Hematopoietic multipotent progenitor cell treated with erythropoietin and hydrocortisone succinate and interleukin-3 and kit ligand, for 17 days (in vitro differentiated cells): ENCODE measurements around the gene FBXO42.
"Not testable (repeated sequence)": the region's sequence is repeated elsewhere in the genome, so short reads cannot be mapped to it uniquely, and the experiment has no call there.

ENCODE experiments used
- DNase-seq: peaks from one replicate; pipeline ENCODE4 v3.0.0-alpha.2; 2015; ENCODE audit warnings: low spot score

FBXO42 gene

DNA sequence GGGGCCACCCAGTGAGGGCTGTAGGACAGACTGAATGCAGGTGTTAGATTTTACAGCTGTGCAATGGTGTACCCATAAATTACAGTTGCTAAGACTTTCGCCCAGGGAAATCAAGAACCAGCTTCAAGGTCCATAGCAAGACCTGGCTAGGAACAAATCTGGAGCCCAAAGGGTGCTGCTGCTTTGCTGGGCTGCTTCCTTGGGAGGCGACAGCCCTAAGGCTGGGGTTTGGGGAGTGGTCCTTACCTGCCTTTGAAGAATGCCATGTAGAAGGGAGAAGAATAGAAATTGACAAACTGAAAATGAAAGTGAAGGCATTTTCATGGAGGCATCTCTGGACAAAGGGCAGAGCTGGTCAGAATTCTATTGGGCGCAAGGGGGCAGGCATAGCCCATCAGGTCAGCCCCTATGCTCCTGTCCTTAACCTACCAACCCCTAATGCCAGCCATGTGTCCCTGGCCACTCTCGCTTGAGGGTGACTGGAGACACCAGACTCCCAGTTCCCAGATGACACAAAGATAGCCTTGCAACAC is 132.2 kb downstream of the FBXO42 start:
- DNase-seq, result no peak

DNA sequence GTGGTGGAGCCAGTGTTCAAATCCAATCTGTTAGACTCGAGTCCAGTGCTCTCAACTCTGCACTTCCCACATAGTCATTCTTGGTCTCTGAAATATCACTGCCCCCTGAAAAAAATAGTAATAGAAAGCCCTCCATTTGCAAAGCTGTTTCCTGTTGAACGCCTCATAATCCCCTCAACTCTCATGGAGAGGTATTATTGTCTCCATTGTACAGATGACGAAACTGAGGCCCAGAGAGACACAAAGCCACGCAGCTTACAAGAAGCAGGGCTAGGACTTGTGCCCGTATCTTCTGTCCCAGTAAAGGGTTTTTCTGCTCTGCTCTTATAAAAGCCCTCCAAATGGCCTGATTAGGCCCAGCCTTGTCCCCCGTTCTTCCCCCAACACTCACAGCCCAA is 133.6 kb downstream of the FBXO42 start:
- no peak for DNase-seq

DNA sequence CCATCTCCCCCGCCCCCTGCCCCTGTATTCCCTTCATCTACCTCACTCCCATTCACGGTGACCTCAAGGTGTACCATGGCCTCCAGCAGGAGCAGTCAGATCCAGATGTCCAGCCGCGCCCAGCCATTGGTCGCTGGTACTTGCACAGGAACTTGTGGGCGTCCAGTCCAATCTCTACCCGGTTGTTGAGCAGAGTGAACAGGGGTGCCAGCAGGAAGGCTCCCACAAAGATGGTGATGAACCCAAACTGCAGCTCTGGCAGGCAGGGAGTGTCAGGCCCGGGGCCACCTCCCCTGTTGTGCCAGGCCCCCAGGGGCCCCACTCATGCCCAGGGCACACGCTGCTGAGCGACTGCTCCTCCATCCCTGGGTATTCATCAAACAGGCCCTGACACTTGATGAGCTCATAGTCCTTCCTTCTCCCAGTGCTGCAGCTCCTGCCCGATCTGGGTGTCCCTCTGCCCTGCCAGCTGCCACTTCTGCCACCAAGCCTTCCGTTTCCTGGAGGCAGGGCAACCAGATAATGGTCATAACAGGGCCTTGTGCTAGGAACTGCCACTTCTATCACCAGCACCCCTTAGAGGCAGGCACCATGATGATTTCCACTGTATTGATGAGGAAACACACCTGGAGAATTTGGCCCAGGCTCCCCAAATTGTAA is 134.1 kb downstream of the FBXO42 start:
- no peak for DNase-seq

DNA sequence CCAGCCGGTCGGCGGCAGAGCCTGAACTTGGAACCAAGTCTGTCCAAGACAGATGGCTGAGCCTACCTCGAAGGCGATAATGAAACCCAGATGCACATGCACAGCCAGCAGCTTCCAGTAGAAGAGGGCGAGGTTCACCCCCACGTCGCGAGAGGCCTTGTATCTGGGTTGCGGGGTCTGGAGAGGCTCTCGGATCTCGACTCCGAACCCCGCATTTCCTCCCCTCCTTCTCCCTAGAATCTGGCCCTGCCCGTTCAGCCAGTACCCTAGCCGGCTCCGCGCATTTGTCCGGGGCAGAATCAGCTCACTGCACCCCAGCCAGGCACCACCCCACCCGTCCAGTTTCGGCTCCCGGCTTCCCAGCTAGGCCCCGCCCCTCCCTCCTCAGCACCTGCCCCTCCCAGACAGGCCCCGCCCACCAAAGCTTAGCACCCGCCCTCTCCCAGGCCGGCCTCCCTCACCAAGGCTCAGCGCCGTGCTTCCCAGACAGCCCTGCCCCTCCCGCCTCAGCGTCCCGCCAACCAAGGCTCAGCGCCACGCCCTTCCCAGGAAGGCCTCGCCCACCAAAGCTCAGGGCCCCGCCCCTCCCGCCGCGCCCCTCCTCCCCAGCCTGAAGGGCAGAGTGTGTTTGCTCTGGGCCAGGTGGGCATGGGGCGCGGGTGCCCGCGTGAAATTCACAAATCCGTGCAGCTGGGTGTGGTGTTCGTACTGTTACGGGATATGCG is 135.1 kb downstream of the FBXO42 start:
- DNase-seq, result peak; percentile 97

DNA sequence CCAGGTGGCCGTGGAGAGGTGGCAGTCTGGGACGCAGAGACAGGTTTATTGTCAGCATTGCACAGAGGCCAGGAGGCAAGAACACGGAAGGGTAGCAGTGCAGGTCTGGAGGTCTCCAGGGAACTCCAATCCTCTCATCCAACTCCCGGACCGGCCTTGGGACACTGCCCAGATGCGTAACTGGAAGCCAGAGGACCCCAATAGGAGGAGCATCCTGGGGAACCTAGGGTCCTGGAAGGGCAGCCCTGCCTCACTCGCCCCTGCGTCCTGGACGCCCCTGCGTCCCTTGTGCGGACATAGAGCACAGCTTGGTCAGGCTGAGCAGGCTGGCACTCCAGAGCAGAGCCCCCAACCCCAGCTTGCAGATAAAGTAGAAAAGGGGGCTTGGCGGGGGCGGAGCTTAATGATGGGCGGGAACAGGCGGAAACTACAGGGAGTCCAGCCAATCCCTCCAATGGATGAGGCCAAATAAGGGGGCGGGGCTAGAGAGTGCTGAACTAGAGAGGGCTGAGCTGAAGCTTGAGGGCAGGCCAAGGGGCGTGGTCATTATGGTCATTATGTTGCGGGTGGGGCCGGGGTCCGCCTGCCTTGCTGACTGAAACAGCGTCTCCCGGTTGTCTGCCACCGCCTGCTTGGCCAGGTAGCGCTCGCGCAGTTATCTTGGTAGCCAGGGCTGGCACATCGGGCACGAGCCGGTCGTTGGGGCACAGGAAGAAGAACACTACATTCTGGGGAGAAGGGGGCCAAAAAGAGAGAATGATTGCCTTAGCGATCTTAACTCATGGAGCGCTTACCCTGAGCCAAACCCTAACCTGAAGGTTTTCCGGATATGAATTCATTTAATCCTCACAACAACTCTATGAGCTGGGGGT is 136.2 kb downstream of the FBXO42 start:
- peak; percentile 87 for DNase-seq

DNA sequence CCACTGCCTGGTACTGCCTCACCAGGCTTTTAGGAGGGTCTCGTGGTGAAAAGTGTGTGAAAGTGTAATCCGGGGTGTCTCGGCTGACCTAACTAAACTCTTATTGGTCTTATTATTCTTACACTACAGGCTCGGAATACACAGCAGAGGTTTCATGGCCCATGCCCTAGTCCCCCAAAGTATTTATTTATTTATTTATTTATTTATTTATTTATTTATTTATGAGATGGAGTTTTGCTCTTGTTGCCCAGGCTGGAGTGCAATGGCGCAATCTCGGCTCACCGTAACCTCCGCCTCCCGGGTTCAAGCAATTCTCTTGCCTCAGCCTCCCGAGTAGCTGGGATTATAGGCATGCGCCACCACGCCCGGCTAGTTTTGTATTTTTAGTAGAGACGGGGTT is 137.0 kb downstream of the FBXO42 start:
- DNase-seq, result not testable (repeated sequence)

DNA sequence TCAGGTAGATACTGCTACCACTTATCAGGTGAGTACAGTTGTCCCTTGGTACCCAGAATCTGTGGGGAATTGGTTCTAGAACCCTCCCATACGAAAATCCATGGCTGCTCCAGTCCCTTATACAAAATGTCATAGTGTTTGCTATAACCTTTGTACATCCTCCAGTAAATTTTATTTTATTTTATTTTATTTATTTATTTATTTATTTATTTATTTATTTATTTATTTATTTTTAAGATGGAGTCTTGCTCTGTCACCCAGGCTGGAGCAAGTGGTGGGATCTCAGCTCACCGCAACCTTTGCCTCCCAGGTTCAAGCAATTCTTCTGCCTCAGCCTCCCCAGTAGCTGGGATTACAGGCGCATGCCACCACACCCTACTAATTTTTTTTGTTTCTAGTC is 138.7 kb downstream of the FBXO42 start:
- not testable (repeated sequence) for DNase-seq

DNA sequence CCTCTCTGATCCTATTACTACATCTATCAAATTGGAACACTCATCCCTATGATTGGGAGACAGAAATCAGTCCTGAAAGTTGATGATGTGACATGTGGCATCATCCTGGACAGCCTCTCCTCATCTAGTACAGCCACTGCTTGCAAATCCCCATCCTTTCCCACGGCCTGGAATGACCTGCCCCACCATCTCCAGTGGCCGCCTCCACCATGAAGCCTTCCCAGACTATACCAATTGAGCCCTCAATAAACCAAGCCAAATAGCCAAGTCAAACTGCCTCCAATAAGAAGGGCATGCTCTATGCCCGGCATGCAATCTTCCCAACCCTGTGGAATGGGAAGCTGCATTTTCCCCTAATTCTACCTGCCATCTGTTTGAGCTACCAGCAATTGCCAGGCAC is 139.3 kb downstream of the FBXO42 start:
- no peak for DNase-seq

DNA sequence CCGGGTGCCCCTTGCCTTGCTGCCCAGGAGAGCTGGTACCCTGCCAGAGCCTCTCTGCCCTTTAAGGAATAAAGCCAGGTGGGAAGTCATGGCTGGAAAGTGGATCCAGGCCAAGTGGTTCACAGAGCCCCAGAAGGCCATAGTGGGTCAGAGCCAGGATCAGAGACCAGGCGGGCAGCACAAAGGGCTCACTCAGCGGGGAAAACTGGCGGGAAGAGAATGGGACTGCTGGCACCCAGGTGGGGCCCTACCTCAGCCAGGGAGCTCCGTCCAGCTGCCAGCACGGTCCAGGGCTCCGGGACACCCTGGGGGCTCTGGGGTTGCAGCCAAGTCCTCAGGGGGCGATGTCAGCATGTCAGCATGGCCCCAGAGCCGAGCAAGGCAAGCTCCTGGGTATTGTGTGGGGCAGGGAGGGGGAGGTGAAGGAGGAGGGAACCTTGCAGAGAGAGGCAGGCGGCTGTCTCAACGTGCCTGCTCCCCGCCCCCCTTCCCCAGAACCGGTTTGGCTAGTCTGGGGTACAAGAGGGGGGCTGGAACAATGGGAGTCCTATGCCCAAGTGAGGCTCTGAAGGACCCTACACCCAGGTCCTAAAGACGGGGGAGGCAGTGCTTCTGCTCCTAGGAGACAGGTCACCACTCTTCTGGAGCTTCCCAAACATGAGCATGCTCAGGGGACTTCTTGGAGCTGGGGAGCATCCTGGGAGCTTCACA is 139.9 kb downstream of the FBXO42 start, which contains the start of gene ARHGEF19:
ARHGEF19 (minus strand) TSS at position 402 of the 711 bp plus-strand sequence. CDS start 3,598 bp downstream, outside the sequence.
- DNase-seq, result no peak

DNA sequence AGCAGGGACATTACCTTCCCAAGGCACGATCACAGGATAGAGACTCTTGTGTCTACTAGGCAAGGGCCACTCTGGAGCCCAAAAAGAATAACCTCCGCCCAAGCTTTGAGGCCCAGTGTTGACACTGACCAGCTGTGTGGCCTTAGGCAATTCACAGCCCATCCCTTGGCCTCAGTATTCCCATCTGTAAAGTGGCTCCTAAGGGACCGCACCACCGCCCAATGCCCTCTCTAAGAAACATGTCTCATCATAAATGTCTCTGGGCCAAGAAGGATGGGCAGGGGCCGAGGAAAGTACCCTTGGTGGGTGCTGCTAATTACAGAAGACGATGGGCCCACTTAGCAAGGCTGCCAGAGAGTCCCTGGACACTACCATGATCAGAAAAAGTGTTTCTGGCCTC is 140.5 kb downstream of the FBXO42 start:
- DNase-seq, result no peak

DNA sequence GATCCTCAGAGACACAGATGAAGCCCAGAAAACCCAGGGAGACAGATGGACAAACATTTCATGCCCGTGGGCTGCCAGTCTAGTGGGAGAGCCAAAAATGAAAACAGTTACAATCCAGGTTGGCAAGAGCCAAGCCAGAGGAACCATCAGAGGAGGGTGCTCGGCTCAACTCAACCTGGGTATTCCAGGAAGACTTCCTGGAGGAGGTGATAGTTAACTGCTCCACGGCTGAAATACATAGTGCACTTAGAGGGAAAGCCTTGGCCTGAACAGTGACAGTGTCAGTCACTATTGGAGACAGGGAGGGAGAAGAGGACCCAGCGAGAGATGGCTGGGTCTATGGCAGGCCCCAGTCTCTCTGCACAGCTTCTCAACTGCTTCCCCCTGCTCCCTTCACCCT is 141.7 kb downstream of the FBXO42 start:
- no peak for DNase-seq

DNA sequence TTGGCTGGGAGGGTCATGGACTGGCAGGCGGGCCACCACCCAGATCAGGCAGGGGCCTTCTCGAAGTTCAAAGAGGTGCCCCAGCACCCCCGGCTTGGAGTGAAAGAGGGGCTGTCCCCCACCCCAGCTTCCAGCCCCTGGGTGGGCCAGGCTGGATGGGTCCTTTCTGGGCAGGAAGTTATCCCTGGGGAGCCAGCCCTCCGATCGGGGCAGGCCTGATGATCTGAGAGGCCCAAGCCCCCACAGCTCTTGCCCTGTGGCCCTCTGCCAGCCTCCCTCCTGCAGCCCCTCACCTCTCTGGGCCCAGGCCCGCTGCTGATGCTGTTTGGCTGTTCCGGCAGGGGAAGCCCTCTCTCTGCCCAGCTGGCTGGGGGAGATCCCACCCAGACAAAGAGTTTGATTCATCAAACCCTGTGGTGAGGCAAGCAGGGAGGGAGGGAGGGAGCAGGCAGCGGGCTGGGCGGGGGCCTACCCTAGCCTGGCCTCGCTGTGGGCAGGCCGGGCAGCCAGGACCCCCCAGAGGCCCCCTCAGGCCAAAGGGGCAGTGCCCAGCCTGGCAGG is 142.4 kb downstream of the FBXO42 start:
- DNase-seq, result no peak

DNA sequence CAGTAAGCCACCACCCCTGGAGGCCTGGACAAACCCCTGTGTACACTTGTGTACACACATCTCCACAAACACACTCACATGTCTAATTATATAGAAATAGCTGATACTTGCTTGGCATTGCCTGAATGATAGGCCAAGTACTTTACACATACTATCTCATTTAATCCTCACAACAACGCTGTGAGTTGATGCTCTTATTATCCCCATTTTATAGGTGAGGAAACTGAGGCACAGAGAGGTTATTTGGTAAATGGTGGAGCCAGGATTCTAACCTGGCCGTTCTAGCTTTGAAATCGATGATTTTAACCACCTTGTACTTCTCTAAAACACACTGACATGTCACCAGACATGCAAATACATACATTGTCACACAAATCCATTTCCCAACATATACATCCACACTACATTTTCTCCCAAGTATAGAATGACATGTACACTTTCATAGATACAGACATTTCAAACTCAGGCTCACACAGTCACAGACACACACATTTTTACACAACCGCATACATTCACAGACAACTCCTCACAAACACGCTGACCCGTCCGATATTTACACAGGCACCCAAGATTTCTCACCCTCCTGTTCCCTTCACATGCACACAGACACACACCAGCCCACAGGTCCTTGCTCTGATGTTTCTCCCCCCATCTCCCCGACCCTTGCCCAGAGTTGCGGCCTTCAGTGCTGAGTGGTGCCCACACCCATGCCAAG is 143.0 kb downstream of the FBXO42 start:
- no peak for DNase-seq

DNA sequence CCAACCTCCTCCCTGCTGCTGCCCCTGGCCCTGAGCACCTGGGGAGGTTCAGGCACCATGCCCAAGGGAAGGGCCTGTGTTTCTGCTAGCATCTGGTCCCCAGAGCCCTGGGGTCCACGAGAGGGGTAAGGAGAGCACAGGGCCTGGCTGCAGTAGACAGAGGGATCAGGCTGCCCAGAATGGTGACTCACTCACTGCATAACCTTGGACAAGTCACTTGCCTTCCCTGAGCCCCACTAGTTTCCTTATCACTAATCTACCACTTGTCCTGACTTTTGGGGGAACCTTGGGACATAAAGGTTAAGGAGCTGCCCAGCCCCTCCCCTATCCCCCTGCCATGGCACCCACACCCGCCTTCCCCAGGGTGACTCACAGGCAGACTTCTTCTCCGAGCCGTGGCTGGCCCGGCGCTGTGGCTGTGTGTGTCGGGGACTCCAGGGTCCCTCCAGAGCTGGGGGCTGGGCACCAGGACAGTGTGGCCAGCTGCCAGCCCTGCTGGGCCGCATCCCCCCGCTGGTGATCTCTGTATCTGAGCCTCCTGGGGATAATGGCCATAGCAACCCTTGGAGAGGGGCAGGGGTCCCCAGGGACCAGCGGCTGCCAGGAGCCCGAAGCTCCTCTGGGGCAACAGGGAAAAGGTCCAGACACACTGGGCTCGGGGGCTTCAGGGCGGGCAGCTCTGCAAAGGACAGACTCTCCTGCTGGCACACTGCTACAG is 143.9 kb downstream of the FBXO42 start:
- DNase-seq, result peak; percentile 34

DNA sequence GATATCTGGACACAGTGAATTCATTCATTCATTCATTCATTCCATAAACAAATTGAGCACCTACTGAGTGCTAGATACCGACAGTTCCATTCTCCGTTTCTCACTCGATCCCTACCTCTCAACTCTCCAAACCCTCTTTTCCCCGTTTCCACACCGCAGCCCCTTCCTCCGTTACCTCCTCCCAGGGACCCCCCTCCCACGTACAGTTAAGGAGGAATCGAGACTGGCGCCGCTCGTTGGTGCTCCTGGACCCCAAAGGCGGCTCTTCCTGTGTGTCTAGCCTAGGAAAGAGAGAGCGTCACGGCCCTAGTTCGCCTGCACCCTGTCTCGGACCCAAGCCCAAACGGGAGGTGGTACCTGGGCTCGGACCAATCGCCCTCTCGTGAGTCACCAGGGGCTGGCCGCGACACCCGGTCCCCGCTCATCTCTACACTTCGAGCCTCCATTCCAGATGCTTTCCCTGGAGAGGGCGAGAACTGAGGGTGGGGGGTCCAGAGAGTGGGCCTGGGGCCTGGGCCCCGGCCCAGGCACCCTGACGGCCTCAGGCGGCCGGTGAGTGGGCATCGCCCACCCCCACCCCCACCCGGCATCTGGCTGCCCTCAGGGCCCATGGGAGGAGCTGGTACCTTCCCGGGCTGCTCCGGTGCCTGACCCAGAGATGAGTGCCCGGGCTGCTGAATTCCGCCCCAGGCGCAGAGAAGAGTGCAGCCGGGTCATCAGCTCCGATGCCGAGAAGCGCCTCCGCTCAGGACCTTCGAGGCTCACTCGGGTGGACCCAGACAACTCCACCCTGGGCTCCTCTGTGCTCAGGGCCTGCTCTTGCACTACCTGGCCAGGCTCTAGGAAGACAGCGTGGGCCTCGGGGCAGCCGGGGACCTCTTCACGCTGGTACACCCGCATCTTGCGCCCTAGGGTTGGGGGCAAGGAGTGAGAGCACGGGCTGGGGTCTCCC is 144.7 kb downstream of the FBXO42 start:
- DNase-seq, result peak; percentile 5

DNA sequence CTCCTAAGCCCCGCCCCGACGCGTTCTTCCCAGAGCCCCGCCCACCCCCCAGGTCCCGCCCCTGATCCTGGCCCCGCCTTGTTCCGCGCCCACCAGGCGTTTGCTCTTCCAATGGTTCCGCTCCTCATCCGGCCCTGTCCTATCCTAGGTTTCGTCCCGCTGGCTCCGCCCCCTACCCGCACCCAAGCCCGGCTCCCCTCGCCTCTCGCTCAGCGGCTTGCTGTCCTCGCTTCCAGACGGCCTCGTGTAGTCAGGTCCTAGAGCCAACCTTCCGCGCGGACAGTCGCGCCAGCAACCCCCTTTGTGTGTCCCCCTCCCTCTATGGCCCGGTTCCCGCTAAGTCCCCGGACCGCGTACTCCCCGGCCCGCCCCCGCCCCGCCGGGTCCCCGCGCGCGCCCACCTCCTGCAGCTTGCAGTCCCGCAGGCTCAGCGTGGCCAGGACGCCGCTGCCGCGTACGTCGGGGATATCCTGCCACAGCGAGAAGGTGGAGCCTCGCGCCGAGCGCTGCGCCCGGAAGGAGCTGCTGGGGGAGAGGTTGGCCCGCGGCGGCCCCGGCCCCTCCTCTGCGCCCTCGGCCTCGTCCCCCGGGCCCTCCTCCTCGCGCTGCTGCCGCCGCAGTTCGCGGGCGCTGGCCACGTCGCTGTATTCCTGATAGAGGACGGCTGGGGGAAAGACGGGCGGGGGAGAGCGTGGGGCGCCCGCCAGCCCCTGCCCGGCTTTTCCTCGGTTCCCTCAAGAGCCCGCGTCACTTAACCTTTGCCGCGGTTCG is 145.5 kb downstream of the FBXO42 start:
- peak; percentile 93 for DNase-seq

DNA sequence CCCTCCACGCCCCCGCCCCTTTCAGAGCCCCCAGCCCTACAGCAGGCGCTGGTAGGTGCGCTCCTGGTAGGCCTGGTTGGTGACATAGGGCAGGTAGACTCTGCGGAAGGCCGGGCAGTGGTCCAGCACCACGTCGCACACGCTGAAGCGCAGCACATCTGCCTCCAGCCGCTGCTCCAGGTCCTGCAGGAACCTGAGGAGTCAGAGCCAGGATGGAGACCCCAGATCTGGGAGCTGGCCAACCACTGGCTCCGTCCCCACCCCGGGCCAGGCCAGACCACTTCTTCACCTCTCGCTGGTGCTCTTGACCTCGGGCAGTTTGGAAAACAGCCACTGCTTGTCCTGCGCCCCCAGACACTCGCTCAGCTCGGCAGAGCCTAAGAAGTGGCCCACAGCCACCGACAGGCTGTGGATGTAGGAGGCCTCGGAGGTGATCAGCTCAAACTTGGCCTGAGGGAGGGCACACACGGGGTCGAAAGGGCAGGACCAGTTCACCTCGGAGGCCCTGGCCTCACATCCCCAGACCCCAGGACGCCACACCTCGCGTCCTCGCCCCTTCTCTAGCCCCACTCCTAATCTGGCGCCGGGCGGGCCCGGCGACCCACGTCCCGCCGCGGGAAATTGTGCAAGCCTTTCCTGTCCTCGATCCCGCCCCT is 146.3 kb downstream of the FBXO42 start:
- DNase-seq, result no peak

DNA sequence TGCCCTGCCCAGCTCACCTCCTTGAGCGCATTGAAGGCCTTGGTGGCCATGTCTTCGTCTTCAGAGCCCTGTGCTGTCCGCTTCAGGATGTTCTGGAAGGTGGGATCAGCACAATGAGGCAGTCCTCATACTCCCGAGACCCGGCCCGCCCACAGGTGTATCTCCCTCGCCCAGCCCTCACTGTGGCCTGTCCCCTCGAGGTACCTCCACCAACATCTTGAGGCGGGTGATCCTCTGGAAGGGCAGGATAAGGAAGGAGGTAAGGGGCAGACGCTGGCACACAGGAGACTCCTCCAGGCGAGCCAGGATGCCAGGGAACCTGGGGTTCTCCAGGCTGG is 147.0 kb downstream of the FBXO42 start:
- DNase-seq, result no peak
